HEK293 (cell line): ENCODE measurements around the gene DEPDC5.

Experiments
- GFI1B ChIP-seq: fragments of 450-650 bp; formaldehyde crosslinking; IDR thresholded peaks from 2 replicates; pipeline ENCODE4 v1.5.1; 2016; ENCODE audit warnings: missing biosample characterization, missing genetic modification characterization
- KLF16 ChIP-seq: fragments of 450-650 bp; formaldehyde crosslinking; IDR thresholded peaks from 2 replicates; pipeline ENCODE4 v1.5.1; 2017; ENCODE audit warnings: missing biosample characterization, missing genetic modification characterization
- KLF9 ChIP-seq: fragments of 450-650 bp; formaldehyde crosslinking; IDR thresholded peaks from 2 replicates; pipeline ENCODE4 v1.5.1; 2016; ENCODE audit warnings: missing biosample characterization, missing genetic modification characterization, low read depth
- MYNN ChIP-seq: fragments of 450-650 bp; formaldehyde crosslinking; IDR thresholded peaks from 2 replicates; pipeline ENCODE4 v1.5.1; 2016; ENCODE audit warnings: missing biosample characterization, missing genetic modification characterization, borderline replicate concordance
- YY1 ChIP-seq: fragments of 450-650 bp; formaldehyde crosslinking; IDR thresholded peaks from 2 replicates; pipeline ENCODE4 v1.5.1; 2018; ENCODE audit warnings: missing biosample characterization, missing genetic modification characterization
- ZNF292 ChIP-seq: fragments of 450-650 bp; formaldehyde crosslinking; IDR thresholded peaks from 2 replicates; pipeline ENCODE4 v1.5.1; 2016; ENCODE audit warnings: low read depth, missing biosample characterization, missing genetic modification characterization, borderline replicate concordance
- ZNF302 ChIP-seq: fragments of 450-650 bp; formaldehyde crosslinking; IDR thresholded peaks from 2 replicates; pipeline ENCODE4 v1.5.1; 2016; ENCODE audit warnings: missing biosample characterization, missing genetic modification characterization, low read depth
- ZNF324 ChIP-seq: fragments of 450-650 bp; formaldehyde crosslinking; IDR thresholded peaks from 2 replicates; pipeline ENCODE4 v1.5.1; 2016; ENCODE audit warnings: missing biosample characterization, missing genetic modification characterization
- TF ChIP-seq, protein P1 (sequence below): fragments of 450-650 bp; formaldehyde crosslinking; IDR thresholded peaks from 2 replicates; pipeline ENCODE4 v1.5.1; 2016; ENCODE audit warnings: missing biosample characterization, missing genetic modification characterization
- TF ChIP-seq, protein P2 (sequence below): fragments of 450-650 bp; formaldehyde crosslinking; IDR thresholded peaks from 2 replicates; pipeline ENCODE4 v1.5.1; 2016; ENCODE audit warnings: missing biosample characterization, missing genetic modification characterization
- TF ChIP-seq, protein P3 (sequence below): fragments of 450-650 bp; formaldehyde crosslinking; IDR thresholded peaks from 2 replicates; pipeline ENCODE4 v1.5.1; 2017; ENCODE audit warnings: missing biosample characterization, missing genetic modification characterization
- TF ChIP-seq, protein P4 (sequence below): fragments of 450-650 bp; formaldehyde crosslinking; IDR thresholded peaks from 2 replicates; pipeline ENCODE4 v1.5.1; 2016; ENCODE audit warnings: missing biosample characterization, missing genetic modification characterization

DNA sequence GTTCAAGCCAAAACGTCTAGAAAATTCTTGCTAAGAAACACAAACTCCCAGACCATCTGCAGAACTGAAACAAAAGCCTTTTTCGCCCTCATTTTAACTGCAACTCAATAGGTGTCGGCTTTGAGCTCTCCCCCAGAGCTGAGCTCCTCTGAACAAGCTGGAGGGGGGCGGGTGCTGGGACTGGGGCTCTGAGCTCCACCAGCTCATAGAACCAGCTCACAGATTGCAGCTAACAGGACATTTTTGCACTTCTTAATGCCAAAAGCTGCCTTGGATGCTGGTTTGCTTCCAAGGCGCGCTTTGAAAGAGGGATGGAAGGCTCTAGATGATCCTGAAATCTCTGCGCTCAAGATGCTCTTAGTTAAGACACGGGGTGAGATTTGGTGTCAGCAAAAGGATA, 184.5 kb downstream of the DEPDC5 start:
- TF ChIP-seq, protein P1, sequence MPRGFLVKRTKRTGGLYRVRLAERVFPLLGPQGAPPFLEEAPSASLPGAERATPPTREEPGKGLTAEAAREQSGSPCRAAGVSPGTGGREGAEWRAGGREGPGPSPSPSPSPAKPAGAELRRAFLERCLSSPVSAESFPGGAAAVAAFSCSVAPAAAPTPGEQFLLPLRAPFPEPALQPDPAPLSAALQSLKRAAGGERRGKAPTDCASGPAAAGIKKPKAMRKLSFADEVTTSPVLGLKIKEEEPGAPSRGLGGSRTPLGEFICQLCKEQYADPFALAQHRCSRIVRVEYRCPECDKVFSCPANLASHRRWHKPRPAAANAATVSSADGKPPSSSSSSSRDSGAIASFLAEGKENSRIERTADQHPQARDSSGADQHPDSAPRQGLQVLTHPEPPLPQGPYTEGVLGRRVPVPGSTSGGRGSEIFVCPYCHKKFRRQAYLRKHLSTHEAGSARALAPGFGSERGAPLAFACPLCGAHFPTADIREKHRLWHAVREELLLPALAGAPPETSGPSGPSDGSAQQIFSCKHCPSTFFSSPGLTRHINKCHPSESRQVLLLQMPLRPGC (tag by site-specific recombination): no peak
- TF ChIP-seq MYNN (tag by site-specific recombination) (no peak), GFI1B (no peak), ZNF302 (tag by site-specific recombination) (no peak), ZNF324 (no peak), KLF9 (tag by site-specific recombination) (no peak), YY1 (tag by site-specific recombination) (no peak), ZNF292 (tag by site-specific recombination) (no peak), KLF16 (no peak)
- TF ChIP-seq, protein P2, sequence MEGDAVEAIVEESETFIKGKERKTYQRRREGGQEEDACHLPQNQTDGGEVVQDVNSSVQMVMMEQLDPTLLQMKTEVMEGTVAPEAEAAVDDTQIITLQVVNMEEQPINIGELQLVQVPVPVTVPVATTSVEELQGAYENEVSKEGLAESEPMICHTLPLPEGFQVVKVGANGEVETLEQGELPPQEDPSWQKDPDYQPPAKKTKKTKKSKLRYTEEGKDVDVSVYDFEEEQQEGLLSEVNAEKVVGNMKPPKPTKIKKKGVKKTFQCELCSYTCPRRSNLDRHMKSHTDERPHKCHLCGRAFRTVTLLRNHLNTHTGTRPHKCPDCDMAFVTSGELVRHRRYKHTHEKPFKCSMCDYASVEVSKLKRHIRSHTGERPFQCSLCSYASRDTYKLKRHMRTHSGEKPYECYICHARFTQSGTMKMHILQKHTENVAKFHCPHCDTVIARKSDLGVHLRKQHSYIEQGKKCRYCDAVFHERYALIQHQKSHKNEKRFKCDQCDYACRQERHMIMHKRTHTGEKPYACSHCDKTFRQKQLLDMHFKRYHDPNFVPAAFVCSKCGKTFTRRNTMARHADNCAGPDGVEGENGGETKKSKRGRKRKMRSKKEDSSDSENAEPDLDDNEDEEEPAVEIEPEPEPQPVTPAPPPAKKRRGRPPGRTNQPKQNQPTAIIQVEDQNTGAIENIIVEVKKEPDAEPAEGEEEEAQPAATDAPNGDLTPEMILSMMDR: no peak
- TF ChIP-seq, protein P3, sequence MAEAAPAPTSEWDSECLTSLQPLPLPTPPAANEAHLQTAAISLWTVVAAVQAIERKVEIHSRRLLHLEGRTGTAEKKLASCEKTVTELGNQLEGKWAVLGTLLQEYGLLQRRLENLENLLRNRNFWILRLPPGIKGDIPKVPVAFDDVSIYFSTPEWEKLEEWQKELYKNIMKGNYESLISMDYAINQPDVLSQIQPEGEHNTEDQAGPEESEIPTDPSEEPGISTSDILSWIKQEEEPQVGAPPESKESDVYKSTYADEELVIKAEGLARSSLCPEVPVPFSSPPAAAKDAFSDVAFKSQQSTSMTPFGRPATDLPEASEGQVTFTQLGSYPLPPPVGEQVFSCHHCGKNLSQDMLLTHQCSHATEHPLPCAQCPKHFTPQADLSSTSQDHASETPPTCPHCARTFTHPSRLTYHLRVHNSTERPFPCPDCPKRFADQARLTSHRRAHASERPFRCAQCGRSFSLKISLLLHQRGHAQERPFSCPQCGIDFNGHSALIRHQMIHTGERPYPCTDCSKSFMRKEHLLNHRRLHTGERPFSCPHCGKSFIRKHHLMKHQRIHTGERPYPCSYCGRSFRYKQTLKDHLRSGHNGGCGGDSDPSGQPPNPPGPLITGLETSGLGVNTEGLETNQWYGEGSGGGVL (tag by site-specific recombination): no peak
- TF ChIP-seq, protein P4, sequence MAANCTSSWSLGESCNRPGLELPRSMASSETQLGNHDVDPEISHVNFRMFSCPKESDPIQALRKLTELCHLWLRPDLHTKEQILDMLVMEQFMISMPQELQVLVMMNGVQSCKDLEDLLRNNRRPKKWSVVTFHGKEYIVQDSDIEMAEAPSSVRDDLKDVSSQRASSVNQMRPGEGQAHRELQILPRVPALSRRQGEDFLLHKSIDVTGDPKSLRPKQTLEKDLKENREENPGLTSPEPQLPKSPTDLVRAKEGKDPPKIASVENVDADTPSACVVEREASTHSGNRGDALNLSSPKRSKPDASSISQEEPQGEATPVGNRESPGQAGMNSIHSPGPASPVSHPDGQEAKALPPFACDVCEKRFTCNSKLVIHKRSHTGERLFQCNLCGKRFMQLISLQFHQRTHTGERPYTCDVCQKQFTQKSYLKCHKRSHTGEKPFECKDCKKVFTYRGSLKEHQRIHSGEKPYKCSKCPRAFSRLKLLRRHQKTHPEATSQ: no peak
